Peyer's patch (tissue), 4 donors: Measurements from ENCODE around the gene CFAP54. TPM values are rescaled to one million over a fixed set of nuclear protein-coding genes. Genes with fewer than 3 reads are reported as not detected.

Source experiments
- DNase-seq, 3 donors: peaks; one replicate each; pipeline ENCODE4 v3.0.0-alpha.2; 2017 to 2019
- H3K27ac ChIP-seq, 4 donors: fragments of 200-600 bp; sonication (generic); one replicate each; pipeline ENCODE4 v1.5.1; 2016 to 2019
- H3K27me3 ChIP-seq, 2 donors: fragments of 200-600 bp; sonication (generic); one replicate each; pipeline ENCODE4 v1.5.1; 2019
- H3K36me3 ChIP-seq, 3 donors: fragments of 200-600 bp; sonication (generic); one replicate each; pipeline ENCODE4 v1.5.1; 2016 to 2019
- H3K4me1 ChIP-seq, 4 donors: fragments of 200-600 bp; sonication (generic); one replicate each; pipeline ENCODE4 v1.5.1; 2016 to 2019
- H3K4me3 ChIP-seq, 4 donors: fragments of 200-600 bp; sonication (generic); 1 replicate in 3 of 4; 2 replicates in 1 of 4; pipeline ENCODE4 v1.5.1; 2016 to 2019; ENCODE audit warnings: mild to moderate bottlenecking in 1 of 4
- H3K9me3 ChIP-seq, 4 donors: fragments of 200-600 bp; sonication (generic); one replicate each; pipeline ENCODE4 v1.5.1; 2016 to 2019; ENCODE audit warnings: mild to moderate bottlenecking in 1 of 4
- POLR2A ChIP-seq, 2 donors: fragments of 450-650 bp; IDR thresholded peaks; one replicate each; pipeline ENCODE4 v1.5.1; 2017; ENCODE audit warnings: antibody characterized with exemption in 2 of 2, mild to moderate bottlenecking in 2 of 2, moderate library complexity in 2 of 2
- total RNA-seq, 4 donors: library from RNA; depleted of rRNA; stranded (reverse); fragments of >200 nt; gene quantifications; one replicate each; pipeline ENCODE4 v1.1.0, GENCODE V29; 2016
- TF ChIP-seq, protein P1 (sequence below), 6 experiments: fragments of 450-650 bp in 4 of 6; fragments of 200-600 bp in 2 of 6; sonication (generic) in 1 of 6; IDR thresholded peaks; one replicate each; pipeline ENCODE4 v1.5.1; 2017 to 2019; ENCODE audit warnings: antibody characterized with exemption in 6 of 6, mild to moderate bottlenecking in 3 of 6, moderate library complexity in 1 of 6

CFAP54 gene
- total RNA-seq, 4 donors from 2014 or later: 0.80 to 2.7 (median 0.83) TPM; not detected in 1

DNA sequence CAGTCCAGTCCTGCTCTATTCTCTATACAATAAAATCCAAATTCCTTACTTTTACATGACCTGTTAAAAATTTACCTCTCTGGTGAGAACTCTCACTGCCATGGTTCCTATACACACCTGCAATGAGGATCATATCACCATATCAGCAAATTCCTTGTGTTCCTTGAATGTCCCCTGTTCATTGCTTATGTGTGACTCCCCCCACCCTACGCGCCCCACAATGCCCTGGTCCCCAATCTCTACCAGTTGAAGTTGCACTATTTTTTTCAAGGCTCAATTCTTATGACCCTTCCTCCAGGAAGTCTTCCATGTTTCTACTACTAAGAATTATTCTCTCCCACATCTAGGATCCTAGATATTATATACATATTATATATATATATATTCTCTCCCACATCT, 335.5 kb downstream of the CFAP54 start:
- no peak for DNase-seq
- no peak overlapping the region for H3K4me3 ChIP-seq
- no peaks in the 10 kb centered on the region for H3K4me1 ChIP-seq
- no peaks in the 10 kb centered on the region for H3K27me3 ChIP-seq
- no peak overlapping the region for H3K27ac ChIP-seq
- no peaks in the 10 kb centered on the region for H3K9me3 ChIP-seq
- TF ChIP-seq POLR2A (IDR thresholded peaks at IDR 0.05): no peak
- TF ChIP-seq, protein P1, sequence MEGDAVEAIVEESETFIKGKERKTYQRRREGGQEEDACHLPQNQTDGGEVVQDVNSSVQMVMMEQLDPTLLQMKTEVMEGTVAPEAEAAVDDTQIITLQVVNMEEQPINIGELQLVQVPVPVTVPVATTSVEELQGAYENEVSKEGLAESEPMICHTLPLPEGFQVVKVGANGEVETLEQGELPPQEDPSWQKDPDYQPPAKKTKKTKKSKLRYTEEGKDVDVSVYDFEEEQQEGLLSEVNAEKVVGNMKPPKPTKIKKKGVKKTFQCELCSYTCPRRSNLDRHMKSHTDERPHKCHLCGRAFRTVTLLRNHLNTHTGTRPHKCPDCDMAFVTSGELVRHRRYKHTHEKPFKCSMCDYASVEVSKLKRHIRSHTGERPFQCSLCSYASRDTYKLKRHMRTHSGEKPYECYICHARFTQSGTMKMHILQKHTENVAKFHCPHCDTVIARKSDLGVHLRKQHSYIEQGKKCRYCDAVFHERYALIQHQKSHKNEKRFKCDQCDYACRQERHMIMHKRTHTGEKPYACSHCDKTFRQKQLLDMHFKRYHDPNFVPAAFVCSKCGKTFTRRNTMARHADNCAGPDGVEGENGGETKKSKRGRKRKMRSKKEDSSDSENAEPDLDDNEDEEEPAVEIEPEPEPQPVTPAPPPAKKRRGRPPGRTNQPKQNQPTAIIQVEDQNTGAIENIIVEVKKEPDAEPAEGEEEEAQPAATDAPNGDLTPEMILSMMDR (IDR thresholded peaks at IDR 0.05): no peak
- no peaks in the 10 kb centered on the region for H3K36me3 ChIP-seq

DNA sequence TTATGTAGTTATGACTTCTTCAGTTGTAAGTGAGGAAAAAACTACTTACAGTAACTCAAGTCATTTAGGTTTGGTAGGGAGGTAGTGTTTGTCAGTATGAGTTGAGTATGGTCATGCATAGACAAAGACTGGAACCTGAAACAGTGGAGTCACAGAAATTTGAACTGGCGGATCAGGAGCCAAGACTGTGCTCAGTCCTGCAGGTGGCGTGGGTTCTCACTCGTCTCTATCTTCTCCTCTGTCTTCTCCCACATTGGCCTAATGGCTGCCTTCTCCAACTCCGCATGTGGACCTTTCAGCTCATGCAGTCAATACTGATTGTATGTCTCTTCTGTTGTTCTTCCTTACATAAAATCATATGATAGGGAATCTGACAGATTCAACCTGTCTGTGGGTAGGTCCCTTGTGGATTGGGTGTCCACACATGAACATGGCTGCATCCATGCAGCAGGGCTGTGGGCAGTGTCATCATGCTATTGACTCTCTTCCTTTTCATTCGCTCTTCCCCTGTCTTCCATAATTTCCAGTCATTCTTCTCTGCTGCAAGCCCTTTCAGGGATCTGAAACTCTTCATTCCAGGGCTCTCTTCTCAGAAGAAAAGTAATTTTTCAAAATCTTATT, 338.9 kb downstream of the CFAP54 start:
- Histone ChIP-seq H3K4me1 (no peaks in the 10 kb centered on the region), H3K9me3 (no peaks in the 10 kb centered on the region), H3K27me3 (no peaks in the 10 kb centered on the region), H3K36me3 (no peaks in the 10 kb centered on the region), H3K27ac (no peak overlapping the region), H3K4me3 (no peak overlapping the region)
- DNase-seq: no peak
- TF ChIP-seq, protein P1 (IDR thresholded peaks at IDR 0.05): no peak
- no peak for TF ChIP-seq POLR2A (IDR thresholded peaks at IDR 0.05)

DNA sequence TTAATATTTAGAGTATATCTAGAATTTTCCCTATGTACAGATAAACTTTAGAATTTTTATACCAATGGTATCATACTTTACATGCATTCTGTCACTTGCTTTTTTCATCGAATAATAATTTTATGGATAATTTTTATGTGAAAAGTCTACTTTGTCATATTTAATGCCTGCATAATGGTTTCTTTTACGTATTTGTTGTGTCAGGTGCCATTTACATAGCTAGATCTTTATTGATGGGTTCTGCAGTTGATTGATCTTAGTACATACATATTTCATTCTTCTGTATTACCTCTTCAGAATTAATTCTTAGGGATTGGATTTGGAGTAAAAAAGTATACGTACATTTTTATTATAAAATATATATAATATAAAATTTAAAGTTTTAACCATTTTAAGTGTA, 340.0 kb downstream of the CFAP54 start:
- TF ChIP-seq, protein P1 (IDR thresholded peaks at IDR 0.05): no peak
- no peak for TF ChIP-seq POLR2A (IDR thresholded peaks at IDR 0.05)
- Histone ChIP-seq H3K27ac (no peak overlapping the region), H3K27me3 (no peaks in the 10 kb centered on the region), H3K9me3 (no peaks in the 10 kb centered on the region), H3K36me3 (no peaks in the 10 kb centered on the region), H3K4me1 (no peaks in the 10 kb centered on the region), H3K4me3 (no peak overlapping the region)
- no peak for DNase-seq

DNA sequence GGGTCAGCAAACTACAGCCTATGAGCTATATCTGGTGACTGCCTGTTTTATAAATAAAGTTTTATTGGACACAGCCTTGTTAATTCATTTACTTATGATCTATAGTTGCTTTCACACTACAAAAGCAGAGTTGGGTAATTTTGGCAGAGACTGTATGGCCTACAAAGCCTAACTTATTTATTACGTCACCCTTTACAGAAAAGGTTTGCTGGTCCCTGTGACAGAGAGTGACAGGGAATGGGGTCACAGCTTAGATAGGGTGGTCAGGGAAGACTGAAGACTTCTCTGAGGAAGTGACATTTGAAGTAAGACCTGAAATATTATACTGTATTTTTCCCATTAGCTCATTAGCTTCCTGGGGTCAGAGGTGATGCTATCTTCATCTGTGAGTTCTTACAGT, 342.0 kb downstream of the CFAP54 start:
- no peak for DNase-seq
- no peak for TF ChIP-seq POLR2A (IDR thresholded peaks at IDR 0.05)
- TF ChIP-seq, protein P1 (IDR thresholded peaks at IDR 0.05): no peak
- Histone ChIP-seq H3K27ac (no peak overlapping the region), H3K36me3 (no peaks in the 10 kb centered on the region), H3K4me3 (no peak overlapping the region), H3K9me3 (no peaks in the 10 kb centered on the region), H3K27me3 (no peaks in the 10 kb centered on the region), H3K4me1 (no peaks in the 10 kb centered on the region)

DNA sequence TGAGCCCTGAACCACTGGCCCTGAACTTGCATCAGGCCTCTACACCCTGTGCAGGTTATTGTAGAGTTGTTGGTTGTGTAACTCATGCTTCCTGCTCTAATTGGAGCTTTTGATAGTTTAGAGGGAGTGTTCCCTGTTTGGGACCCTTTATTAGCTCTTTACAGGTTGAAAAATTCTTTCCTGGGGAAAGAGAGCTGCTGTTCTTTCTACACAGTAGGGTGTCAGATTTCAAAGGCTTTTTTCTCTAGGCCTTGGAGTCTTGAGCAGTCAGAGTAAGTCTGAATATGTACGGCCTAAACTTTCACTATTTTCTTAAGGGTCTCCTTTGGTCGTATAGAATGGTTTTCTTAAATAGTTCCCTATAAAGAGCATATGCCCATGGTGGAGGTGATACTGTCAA, 356.9 kb downstream of the CFAP54 start:
- Histone ChIP-seq H3K36me3 (no peaks in the 10 kb centered on the region), H3K4me1 (no peaks in the 10 kb centered on the region), H3K27ac (no peak overlapping the region), H3K9me3 (no peaks in the 10 kb centered on the region), H3K27me3 (no peaks in the 10 kb centered on the region), H3K4me3 (no peak overlapping the region)
- no peak for DNase-seq
- TF ChIP-seq, protein P1 (IDR thresholded peaks at IDR 0.05): no peak
- no peak for TF ChIP-seq POLR2A (IDR thresholded peaks at IDR 0.05)

DNA sequence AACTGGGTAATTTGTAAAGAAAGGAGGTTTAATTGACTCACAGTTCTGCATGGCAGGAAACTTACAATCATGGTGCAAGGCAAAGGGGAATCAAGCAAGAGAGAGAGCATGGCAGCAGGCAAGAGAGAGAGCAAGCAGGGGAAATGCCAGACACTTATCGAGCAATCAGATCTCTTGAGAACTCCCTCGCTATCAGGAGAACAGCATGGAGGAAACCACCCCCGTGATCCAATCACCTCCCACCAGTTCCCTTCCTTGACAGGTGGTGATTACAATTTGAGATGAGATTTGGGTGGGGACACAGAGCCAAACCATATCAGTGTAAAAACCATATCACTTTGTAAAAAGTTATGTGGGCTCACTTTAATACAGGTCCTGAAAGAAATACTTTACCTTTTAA, 361.3 kb downstream of the CFAP54 start:
- Histone ChIP-seq H3K27ac (no peak overlapping the region), H3K36me3 (no peaks in the 10 kb centered on the region), H3K27me3 (no peaks in the 10 kb centered on the region), H3K4me1 (no peaks in the 10 kb centered on the region), H3K9me3 (no peaks in the 10 kb centered on the region), H3K4me3 (no peak overlapping the region)
- no peak for DNase-seq
- TF ChIP-seq, protein P1 (IDR thresholded peaks at IDR 0.05): no peak
- TF ChIP-seq POLR2A (IDR thresholded peaks at IDR 0.05): no peak
